SK-N-MC (cell line): ENCODE data around the gene UBE2K.

Experiments used
- EZH2 ChIP-seq: fragments of 200-600 bp; sonication (generic); IDR thresholded peaks from one replicate; pipeline ENCODE4 v1.6.1; 2017; ENCODE audit warnings: antibody characterized with exemption
- FOXP2 ChIP-seq: optimal IDR thresholded peaks from 2 replicates; pipeline ENCODE3; 2011; ENCODE audit warnings: mild to moderate bottlenecking, moderate library complexity; ENCODE audit not compliant: insufficient read depth; ENCODE audit errors: extremely low read length, control extremely low read depth
- POLR2AphosphoS5 ChIP-seq: IDR thresholded peaks from 2 replicates; pipeline ENCODE4 v1.6.1; 2012; ENCODE audit warnings: mild to moderate bottlenecking, low read depth, low read length, borderline replicate concordance

GRCh38 chr4:39825090-39825489, 127.2 kb downstream of the UBE2K start:
- TF ChIP-seq EZH2 (no peak), POLR2AphosphoS5 (no peak), FOXP2 (no peak)
